ENCODE measurements around the gene AASDH. TPM values are rescaled to one million over a fixed set of nuclear protein-coding genes. Genes with fewer than 3 reads are reported as not detected.

AASDH gene
- polyA plus RNA-seq, 1 donor (not counting 4 experiments of a cell fraction or from before 2014, with no cell fraction given): 15.5 TPM

DNA sequence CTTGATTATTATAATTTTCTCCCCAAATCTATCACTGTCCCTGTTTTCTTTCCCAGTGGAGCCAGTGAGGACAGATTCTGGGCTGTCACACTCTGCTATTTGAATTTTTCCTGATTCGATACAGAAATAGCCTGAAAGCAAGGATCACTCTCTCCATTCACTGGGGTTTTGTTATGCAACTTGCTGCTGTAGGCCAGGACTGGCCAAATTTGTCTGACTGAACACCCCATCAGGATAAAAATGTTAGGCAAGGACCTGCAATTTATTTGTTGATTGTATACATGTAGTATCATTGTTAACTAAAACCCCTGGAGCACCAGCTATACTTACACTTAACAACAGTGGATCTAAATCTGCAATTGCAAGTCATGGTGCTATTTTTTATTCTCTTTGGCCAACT is 68.7 kb downstream of the AASDH start:
- Histone ChIP-seq H3K9me1 (ENCODE audit: control insufficient read depth, extremely low read depth, insufficient read depth, low read length) (no peaks in the 10 kb centered on the region), H3K4me2 (ENCODE audit: control insufficient read depth, extremely low read depth, insufficient read depth, low read depth, low read length) (no peak overlapping the region), H3K36me3 (ENCODE audit: control insufficient read depth in 2 of 2, extremely low read depth in 1 of 2, insufficient read depth in 2 of 2, low read length in 2 of 2) (no peaks in the 10 kb centered on the region), H3K27ac (ENCODE audit: control insufficient read depth, insufficient read depth, low read length) (no peak overlapping the region), H2AFZ (ENCODE audit: control insufficient read depth, low read length) (no peak overlapping the region), H4K20me1 (ENCODE audit: control insufficient read depth, extremely low read depth, insufficient read depth, low read length) (no peaks in the 10 kb centered on the region), H3K79me2 (ENCODE audit: control insufficient read depth, insufficient read depth, low read length) (no peaks in the 10 kb centered on the region), H3K4me1 (ENCODE audit: control insufficient read depth, extremely low read depth, insufficient read depth, low read length) (no peaks in the 10 kb centered on the region), H3K9me3 (ENCODE audit: control insufficient read depth, low read depth, low read length) (no peaks in the 10 kb centered on the region), H3K27me3 (ENCODE audit: control insufficient read depth, extremely low read depth, insufficient read depth, low read length) (no peaks in the 10 kb centered on the region), H3K9ac (ENCODE audit: control insufficient read depth, extremely low read depth, insufficient read depth, low read length) (no peak overlapping the region), H3K4me3 (ENCODE audit: control insufficient read depth in 2 of 3, extremely low read depth in 1 of 3, insufficient read depth in 2 of 3, low read depth in 1 of 3, low read length in 3 of 3) (no peak overlapping the region)
- dilution Hi-C loops (cut with MboI; ENCODE audit: extremely low pct_ligation_motif_present, low sequenced_read_pairs): no loop called here
- DNase-seq (ENCODE audit: low read depth, low spot score) (no peak), FAIRE-seq (no peak)
- TF ChIP-seq, protein P1, sequence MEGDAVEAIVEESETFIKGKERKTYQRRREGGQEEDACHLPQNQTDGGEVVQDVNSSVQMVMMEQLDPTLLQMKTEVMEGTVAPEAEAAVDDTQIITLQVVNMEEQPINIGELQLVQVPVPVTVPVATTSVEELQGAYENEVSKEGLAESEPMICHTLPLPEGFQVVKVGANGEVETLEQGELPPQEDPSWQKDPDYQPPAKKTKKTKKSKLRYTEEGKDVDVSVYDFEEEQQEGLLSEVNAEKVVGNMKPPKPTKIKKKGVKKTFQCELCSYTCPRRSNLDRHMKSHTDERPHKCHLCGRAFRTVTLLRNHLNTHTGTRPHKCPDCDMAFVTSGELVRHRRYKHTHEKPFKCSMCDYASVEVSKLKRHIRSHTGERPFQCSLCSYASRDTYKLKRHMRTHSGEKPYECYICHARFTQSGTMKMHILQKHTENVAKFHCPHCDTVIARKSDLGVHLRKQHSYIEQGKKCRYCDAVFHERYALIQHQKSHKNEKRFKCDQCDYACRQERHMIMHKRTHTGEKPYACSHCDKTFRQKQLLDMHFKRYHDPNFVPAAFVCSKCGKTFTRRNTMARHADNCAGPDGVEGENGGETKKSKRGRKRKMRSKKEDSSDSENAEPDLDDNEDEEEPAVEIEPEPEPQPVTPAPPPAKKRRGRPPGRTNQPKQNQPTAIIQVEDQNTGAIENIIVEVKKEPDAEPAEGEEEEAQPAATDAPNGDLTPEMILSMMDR (optimal IDR thresholded peaks at IDR 0.05 in 1 of 3, IDR thresholded peaks at IDR 0.05 in 1 of 3, conservative IDR thresholded peaks at IDR 0.05 in 1 of 3; ENCODE audit: extremely low read depth in 1 of 3, insufficient read depth in 2 of 3, low read length in 3 of 3): no peak
- TF ChIP-seq EZH2 (IDR thresholded peaks at IDR 0.05; ENCODE audit: low read length): no peak

DNA sequence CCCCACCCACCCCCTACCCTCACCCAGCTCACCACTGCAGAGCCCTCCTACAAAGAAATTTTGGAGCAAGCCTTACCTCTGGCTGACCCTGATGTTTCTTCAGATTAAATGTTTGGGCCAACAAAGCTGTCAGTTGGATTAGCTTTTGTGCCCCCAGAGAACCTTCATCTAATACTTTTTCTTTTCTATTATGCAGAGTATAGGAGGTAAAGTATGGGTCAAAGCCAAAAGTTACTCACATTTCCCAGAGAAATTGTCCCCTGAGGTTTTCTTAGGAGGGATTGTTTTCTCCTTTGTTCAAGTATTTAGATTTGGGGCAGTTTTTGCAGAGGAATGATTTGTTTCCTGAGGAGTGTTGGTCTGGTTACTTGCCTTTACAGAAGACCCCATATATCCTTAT is 69.5 kb downstream of the AASDH start:
- Histone ChIP-seq H3K9ac (ENCODE audit: control insufficient read depth, extremely low read depth, insufficient read depth, low read length) (no peak overlapping the region), H3K27ac (ENCODE audit: control insufficient read depth, insufficient read depth, low read length) (no peak overlapping the region), H3K4me3 (ENCODE audit: control insufficient read depth in 2 of 3, extremely low read depth in 1 of 3, insufficient read depth in 2 of 3, low read depth in 1 of 3, low read length in 3 of 3) (no peak overlapping the region), H2AFZ (ENCODE audit: control insufficient read depth, low read length) (no peak overlapping the region), H3K4me2 (ENCODE audit: control insufficient read depth, extremely low read depth, insufficient read depth, low read depth, low read length) (no peak overlapping the region), H3K9me1 (ENCODE audit: control insufficient read depth, extremely low read depth, insufficient read depth, low read length) (no peaks in the 10 kb centered on the region), H3K4me1 (ENCODE audit: control insufficient read depth, extremely low read depth, insufficient read depth, low read length) (no peaks in the 10 kb centered on the region), H3K9me3 (ENCODE audit: control insufficient read depth, low read depth, low read length) (no peaks in the 10 kb centered on the region), H4K20me1 (ENCODE audit: control insufficient read depth, extremely low read depth, insufficient read depth, low read length) (no peaks in the 10 kb centered on the region), H3K27me3 (ENCODE audit: control insufficient read depth, extremely low read depth, insufficient read depth, low read length) (no peaks in the 10 kb centered on the region), H3K36me3 (ENCODE audit: control insufficient read depth in 2 of 2, extremely low read depth in 1 of 2, insufficient read depth in 2 of 2, low read length in 2 of 2) (no peaks in the 10 kb centered on the region), H3K79me2 (ENCODE audit: control insufficient read depth, insufficient read depth, low read length) (no peaks in the 10 kb centered on the region)
- dilution Hi-C loops (cut with MboI; ENCODE audit: extremely low pct_ligation_motif_present, low sequenced_read_pairs): no loop called here
- no peak for TF ChIP-seq EZH2 (IDR thresholded peaks at IDR 0.05; ENCODE audit: low read length)
- TF ChIP-seq, protein P1 (optimal IDR thresholded peaks at IDR 0.05 in 1 of 3, IDR thresholded peaks at IDR 0.05 in 1 of 3, conservative IDR thresholded peaks at IDR 0.05 in 1 of 3; ENCODE audit: extremely low read depth in 1 of 3, insufficient read depth in 2 of 3, low read length in 3 of 3): no peak
- DNase-seq (ENCODE audit: low read depth, low spot score) (no peak), FAIRE-seq (no peak)
